Measurements from ENCODE around the gene ABCC12. TPM values are rescaled to one million over a fixed set of nuclear protein-coding genes. Genes with fewer than 3 reads are reported as not detected.
A peak's percentile ranks its signal among the peaks of the same experiment; 100 is the strongest.
"Not testable (repeated sequence)": the region's sequence is repeated elsewhere in the genome, so short reads cannot be mapped to it uniquely, and the experiment has no call there.

Gene ABCC12
- total RNA-seq, 2 donors from 2014 or later: not detected

GRCh38 chr16:48180868-48181480 is 25.2 kb upstream of the ABCC12 start:
- Mint-ChIP-seq H3K4me1 (ENCODE audit: low read depth in 2 of 2) (no peaks in the 10 kb centered on the region), H3K27me3 (peaks cover 17 to 20% of the 10 kb centered on the region in 2 donors), H3K4me3 (no peak overlapping the region), H3K27ac (no peak overlapping the region), H3K9me3 (no peaks in the 10 kb centered on the region), H3K36me3 (no peaks in the 10 kb centered on the region)
- ATAC-seq: no peak
- no peak for DNase-seq (ENCODE audit: low spot score)

GRCh38 chr16:48176635-48177408 is 21.0 kb upstream of the ABCC12 start:
- ATAC-seq (no peak), DNase-seq (ENCODE audit: low spot score) (no peak)
- Mint-ChIP-seq H3K27me3 (peaks cover 19 to 23% of the 10 kb centered on the region in 2 donors), H3K4me1 (ENCODE audit: low read depth in 2 of 2) (no peaks in the 10 kb centered on the region), H3K4me3 (no peak overlapping the region), H3K36me3 (no peaks in the 10 kb centered on the region), H3K27ac (no peak overlapping the region), H3K9me3 (no peaks in the 10 kb centered on the region)

GRCh38 chr16:48173889-48174288 is 18.1 kb upstream of the ABCC12 start:
- Mint-ChIP-seq H3K4me3 (no peak overlapping the region), H3K4me1 (ENCODE audit: low read depth in 2 of 2) (no peaks in the 10 kb centered on the region), H3K36me3 (no peaks in the 10 kb centered on the region), H3K27ac (no peak overlapping the region), H3K27me3 (peaks cover 17 to 23% of the 10 kb centered on the region in 2 donors), H3K9me3 (no peaks in the 10 kb centered on the region)
- ATAC-seq (no peak), DNase-seq (ENCODE audit: low spot score) (no peak)

GRCh38 chr16:48172682-48173081 is 16.9 kb upstream of the ABCC12 start:
- H3K4me3 Mint-ChIP-seq: no peak overlapping the region
- no peak for ATAC-seq

GRCh38 chr16:48169896-48170295 is 14.1 kb upstream of the ABCC12 start:
- DNase-seq (ENCODE audit: low spot score) (no peak), ATAC-seq (no peak)
- Mint-ChIP-seq H3K36me3 (no peaks in the 10 kb centered on the region), H3K4me1 (ENCODE audit: low read depth in 2 of 2) (peaks cover 0 to 1% of the 10 kb centered on the region in 2 donors), H3K27ac (no peak overlapping the region), H3K27me3 (peaks cover 5 to 6% of the 10 kb centered on the region in 2 donors), H3K4me3 (no peak overlapping the region), H3K9me3 (no peaks in the 10 kb centered on the region)

More at GRCh38 chr16:48172682-48173081, 16.9 kb upstream of the ABCC12 start:
- Mint-ChIP-seq H3K4me1 (ENCODE audit: low read depth in 2 of 2) (no peaks in the 10 kb centered on the region), H3K27me3 (peaks cover 13 to 19% of the 10 kb centered on the region in 2 donors), H3K27ac (no peak overlapping the region), H3K36me3 (no peaks in the 10 kb centered on the region), H3K9me3 (no peaks in the 10 kb centered on the region)
- DNase-seq (ENCODE audit: low spot score): no peak

GRCh38 chr16:48168075-48168474 is 12.3 kb upstream of the ABCC12 start:
- Mint-ChIP-seq H3K27me3 (peaks cover 0 to 5% of the 10 kb centered on the region in 2 donors), H3K4me1 (ENCODE audit: low read depth in 2 of 2) (peaks cover 0 to 4% of the 10 kb centered on the region in 2 donors), H3K9me3 (no peaks in the 10 kb centered on the region), H3K4me3 (no peak overlapping the region), H3K27ac (no peak overlapping the region), H3K36me3 (no peaks in the 10 kb centered on the region)
- DNase-seq (ENCODE audit: low spot score) (no peak), ATAC-seq (no peak)

GRCh38 chr16:48166617-48167016 is 10.8 kb upstream of the ABCC12 start:
- ATAC-seq; H3K27ac Mint-ChIP-seq; DNase-seq (ENCODE audit: low spot score); H3K4me3 Mint-ChIP-seq; H3K4me1 Mint-ChIP-seq (ENCODE audit: low read depth in 2 of 2); H3K36me3 Mint-ChIP-seq; H3K9me3 Mint-ChIP-seq: not testable (repeated sequence)
- H3K27me3 Mint-ChIP-seq: peaks cover 0 to 12% of the 10 kb centered on the region in 2 donors

GRCh38 chr16:48165961-48166578 is 10.3 kb upstream of the ABCC12 start:
- no peak for ATAC-seq
- H3K4me1 Mint-ChIP-seq (ENCODE audit: low read depth in 2 of 2): peaks cover 0 to 4% of the 10 kb centered on the region in 2 donors

GRCh38 chr16:48164907-48165715 is 9.3 kb upstream of the ABCC12 start:
- Mint-ChIP-seq H3K4me3 (no peak overlapping the region), H3K27ac (no peak overlapping the region), H3K36me3 (no peaks in the 10 kb centered on the region), H3K4me1 (ENCODE audit: low read depth in 2 of 2) (peaks cover 0 to 4% of the 10 kb centered on the region in 2 donors), H3K27me3 (peaks cover 0 to 12% of the 10 kb centered on the region in 2 donors), H3K9me3 (no peaks in the 10 kb centered on the region)
- ATAC-seq: peak; percentile 80 to 85
- peak; percentile 66 for DNase-seq (ENCODE audit: low spot score)

More at GRCh38 chr16:48165961-48166578, 10.3 kb upstream of the ABCC12 start:
- DNase-seq (ENCODE audit: low spot score): no peak
- peaks cover 0 to 12% of the 10 kb centered on the region in 2 donors for H3K27me3 Mint-ChIP-seq
- H3K4me3 Mint-ChIP-seq: no peak overlapping the region
- H3K36me3 Mint-ChIP-seq: no peaks in the 10 kb centered on the region
- H3K9me3 Mint-ChIP-seq: no peaks in the 10 kb centered on the region
- H3K27ac Mint-ChIP-seq: no peak overlapping the region

GRCh38 chr16:48162839-48163410 is 7.1 kb upstream of the ABCC12 start:
- no peaks in the 10 kb centered on the region for H3K9me3 Mint-ChIP-seq
- ATAC-seq: no peak
- no peaks in the 10 kb centered on the region for H3K36me3 Mint-ChIP-seq
- no peak overlapping the region for H3K27ac Mint-ChIP-seq
- peaks cover 0 to 7% of the 10 kb centered on the region in 2 donors for H3K4me1 Mint-ChIP-seq (ENCODE audit: low read depth in 2 of 2)
- H3K4me3 Mint-ChIP-seq: no peak overlapping the region
- no peak for DNase-seq (ENCODE audit: low spot score)
- H3K27me3 Mint-ChIP-seq: peaks cover 0 to 16% of the 10 kb centered on the region in 2 donors

- Mint-ChIP-seq H3K27ac (no peak overlapping the region), H3K36me3 (no peaks in the 10 kb centered on the region), H3K27me3 (peaks cover 5 to 22% of the 10 kb centered on the region in 2 donors)
These were observed 6.1 kb upstream of the ABCC12 start for GRCh38 chr16:48161906-48162305.

GRCh38 chr16:48160575-48160974 is 4.8 kb upstream of the ABCC12 start:
- H3K4me1 Mint-ChIP-seq (ENCODE audit: low read depth in 2 of 2): peaks cover 0 to 7% of the 10 kb centered on the region in 2 donors
- no peak overlapping the region for H3K4me3 Mint-ChIP-seq
- ATAC-seq (peak in 1 of 2 donors; percentile 26), DNase-seq (ENCODE audit: low spot score) (no peak)
- no peaks in the 10 kb centered on the region for H3K36me3 Mint-ChIP-seq
- no peak overlapping the region for H3K27ac Mint-ChIP-seq
- H3K27me3 Mint-ChIP-seq: peaks cover 7 to 24% of the 10 kb centered on the region in 2 donors
- no peaks in the 10 kb centered on the region for H3K9me3 Mint-ChIP-seq

More at GRCh38 chr16:48161906-48162305, 6.1 kb upstream of the ABCC12 start:
- Mint-ChIP-seq H3K4me3 (no peak overlapping the region), H3K9me3 (no peaks in the 10 kb centered on the region), H3K4me1 (ENCODE audit: low read depth in 2 of 2) (peaks cover 0 to 7% of the 10 kb centered on the region in 2 donors)
- no peak for ATAC-seq
- DNase-seq (ENCODE audit: low spot score): no peak

- no peak overlapping the region for H3K27ac Mint-ChIP-seq
- no peaks in the 10 kb centered on the region for H3K9me3 Mint-ChIP-seq
- H3K27me3 Mint-ChIP-seq: peaks cover 7 to 23% of the 10 kb centered on the region in 2 donors
- DNase-seq (ENCODE audit: low spot score) (no peak), ATAC-seq (no peak)
- H3K4me3 Mint-ChIP-seq: no peak overlapping the region
- H3K36me3 Mint-ChIP-seq: no peaks in the 10 kb centered on the region
- H3K4me1 Mint-ChIP-seq (ENCODE audit: low read depth in 2 of 2): peaks cover 0 to 3% of the 10 kb centered on the region in 2 donors
These were observed 2.5 kb upstream of the ABCC12 start for GRCh38 chr16:48158296-48158695.
